Small intestine (tissue), 7 donors: ENCODE data around the gene PAK6. TPM values are rescaled to one million over a fixed set of nuclear protein-coding genes. Genes with fewer than 3 reads are reported as not detected.

ENCODE experiments used
- DNase-seq, 2 donors: peaks; one replicate each; pipeline versions ENCODE4 v3.0.0 to v3.0.0-alpha.2; 2013
- FAIRE-seq: peaks from 2 replicates; lab custom pipeline; 2012; peaks lifted over from hg19 to GRCh38; lab: Jason Lieb, UNC
- H3K27ac ChIP-seq, 3 donors: one replicate each; pipeline ENCODE4 v1.5.1; 2013; ENCODE audit warnings: low read length in 2 of 3, mild to moderate bottlenecking in 2 of 3, control low read depth in 1 of 3, inconsistent platforms in 1 of 3, low read depth in 1 of 3, moderate library complexity in 1 of 3
- H3K27me3 ChIP-seq, 3 donors: one replicate each; pipeline ENCODE4 v1.6.1; 2013; ENCODE audit warnings: low read length in 3 of 3, inconsistent platforms in 1 of 3; ENCODE audit not compliant: control insufficient read depth in 3 of 3, insufficient read depth in 3 of 3
- H3K36me3 ChIP-seq, 3 donors: one replicate each; pipeline ENCODE4 v1.6.1; 2013; ENCODE audit warnings: low read length in 3 of 3, inconsistent platforms in 1 of 3, low read depth in 1 of 3, mild to moderate bottlenecking in 1 of 3, moderate library complexity in 1 of 3; ENCODE audit not compliant: control insufficient read depth in 3 of 3, insufficient read depth in 2 of 3
- H3K4me1 ChIP-seq, 3 donors: one replicate each; pipeline ENCODE4 v1.6.1; 2013; ENCODE audit warnings: low read length in 2 of 3, inconsistent platforms in 1 of 3, low read depth in 1 of 3, mild to moderate bottlenecking in 1 of 3, moderate library complexity in 1 of 3; ENCODE audit not compliant: control insufficient read depth in 3 of 3, insufficient read depth in 2 of 3
- H3K4me3 ChIP-seq, 3 donors: one replicate each; pipeline ENCODE4 v1.5.1; 2013; ENCODE audit warnings: low read length in 3 of 3, control low read depth in 1 of 3, inconsistent platforms in 1 of 3, low read depth in 1 of 3, mild to moderate bottlenecking in 1 of 3, moderate library complexity in 1 of 3
- H3K9me3 ChIP-seq, 2 donors: one replicate each; pipeline ENCODE4 v1.6.1; 2013; ENCODE audit warnings: low read depth in 1 of 2, low read length in 1 of 2; ENCODE audit not compliant: control insufficient read depth in 2 of 2, insufficient read depth in 1 of 2
- WGBS, 3 donors: extraction: QIAGEN DNeasy Blood & Tissue Kit; methylation state at CpG; one replicate each; pipeline ENCODE4 v1.1.7; 2013; 5-methylcytosine and 5-hydroxymethylcytosine counted together
- polyA plus RNA-seq, 4 donors: library from polyadenylated mRNA; stranded (reverse) in 3 of 4; unstranded in 1 of 4; fragments of 200-250 nt in 3 of 4; fragments of 120-200 nt in 1 of 4; gene quantifications; one replicate each; pipeline versions ENCODE4 v1.2.1 to v1.2.3, GENCODE V29; 2013
- donor health status: healthy with polysubstance abuse.
- donor health status: control.
- donor health status: control.
- donor health status: Bipolar disorder and iron deficiency.
- donor health status: healthy.

PAK6 gene
- polyA plus RNA-seq, 4 donors, result 0.67 to 16.4 (median 2.9) TPM

DNA sequence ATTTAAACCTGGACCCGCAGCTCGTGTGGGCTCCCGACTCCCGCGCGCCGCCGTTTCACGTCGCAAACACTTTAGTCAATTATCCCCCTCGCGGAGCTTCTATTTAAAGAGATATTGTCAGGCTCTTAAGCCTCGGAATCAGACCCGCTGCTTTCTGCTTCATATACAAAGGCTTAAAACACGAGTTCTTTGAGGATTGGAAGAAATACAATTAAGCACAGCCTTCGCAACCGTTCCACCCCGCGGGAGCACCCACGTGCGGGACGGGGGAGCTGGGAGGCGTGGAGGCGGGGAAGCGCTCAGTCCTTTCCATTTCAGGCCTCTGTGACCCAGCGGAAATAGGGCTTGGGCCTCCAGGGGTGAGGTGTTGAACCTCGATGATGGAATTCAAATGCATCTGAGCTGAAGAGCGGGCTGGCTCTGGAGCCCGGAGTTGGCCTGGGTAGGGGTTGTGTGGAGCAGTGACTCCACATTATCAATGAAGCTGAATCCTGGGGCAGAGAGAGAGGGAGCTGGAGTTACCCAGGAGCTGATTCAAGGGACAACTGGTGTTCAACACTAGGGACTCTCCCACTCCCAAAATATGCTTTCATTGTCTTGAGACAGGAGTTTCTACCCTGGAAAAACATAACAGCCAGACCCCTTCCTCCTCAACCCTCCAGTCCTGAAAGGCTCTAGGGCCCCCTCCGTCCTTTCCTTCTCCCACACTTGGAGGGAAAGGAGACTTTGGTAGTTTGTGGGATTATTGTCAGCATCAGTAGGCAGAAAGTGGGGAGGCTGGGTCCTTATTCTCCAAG is 41.6 kb downstream of the PAK6 start:
- FAIRE-seq (no peak), DNase-seq (no peak)
- 19 to 48% (median 43%) methylated on average over 30 of the region's 30 CpGs for WGBS, 3 donors
- H3K9me3 ChIP-seq, result peaks cover 0 to 2% of the 10 kb centered on the region in 2 donors
- H3K27ac ChIP-seq, result no peak overlapping the region
- H3K27me3 ChIP-seq, result peaks cover 9 to 66% (median 32%) of the 10 kb centered on the region in 3 donors
- H3K4me1 ChIP-seq, result peaks cover 0 to 28% (median 0%) of the 10 kb centered on the region in 3 donors
- H3K4me3 ChIP-seq, result no peak overlapping the region
- H3K36me3 ChIP-seq, result peaks cover 0 to 19% (median 0%) of the 10 kb centered on the region in 3 donors

DNA sequence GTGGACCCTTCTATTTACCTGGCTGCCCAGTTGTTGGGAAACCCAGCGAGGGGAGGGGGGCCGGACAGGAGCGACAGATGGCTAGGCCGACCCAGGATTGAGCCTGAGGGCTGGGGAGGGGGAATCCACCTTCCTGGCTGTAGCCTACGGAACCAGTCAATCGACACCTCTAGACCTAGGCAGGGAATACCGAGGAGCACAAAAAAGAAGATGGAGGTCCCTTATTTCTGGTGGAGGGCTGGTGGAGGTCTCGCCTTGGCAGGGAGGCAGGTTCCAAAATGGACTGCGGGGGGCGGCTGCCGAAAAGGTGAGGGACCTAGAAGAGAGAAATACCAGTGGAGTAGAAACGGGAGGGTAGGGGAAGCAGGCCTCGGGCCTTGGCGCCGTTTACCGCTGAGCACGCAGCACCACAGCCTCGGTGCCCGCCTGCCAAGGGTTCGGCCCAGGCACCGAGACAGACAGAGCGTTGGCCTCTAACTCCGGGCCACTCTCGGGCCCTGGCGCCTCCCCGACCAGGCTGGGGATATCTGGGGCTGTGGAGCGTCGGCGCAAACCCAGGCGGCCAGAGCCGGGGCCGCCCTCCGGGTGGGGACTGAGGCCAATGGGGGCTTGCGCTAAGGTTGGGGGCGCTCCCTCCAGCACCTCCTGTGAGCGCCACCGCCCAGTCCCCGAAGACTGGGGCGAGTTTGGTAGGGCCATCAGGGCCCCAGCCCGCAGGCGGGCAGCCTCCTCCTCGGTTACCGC is 42.4 kb downstream of the PAK6 start:
- FAIRE-seq (no peak), DNase-seq (no peak)
- peaks cover 9 to 74% (median 32%) of the 10 kb centered on the region in 3 donors for H3K27me3 ChIP-seq
- WGBS, 3 donors, result 40 to 63% (median 46%) methylated on average over 35 to 43 of the region's 43 CpGs
- H3K9me3 ChIP-seq, result peaks cover 0 to 2% of the 10 kb centered on the region in 2 donors
- no peak overlapping the region for H3K27ac ChIP-seq
- H3K36me3 ChIP-seq, result peaks cover 0 to 14% (median 0%) of the 10 kb centered on the region in 3 donors
- peak overlapping the region in 1 of 3 donors; percentile 48 for H3K4me3 ChIP-seq
- peaks cover 0 to 28% (median 0%) of the 10 kb centered on the region in 3 donors for H3K4me1 ChIP-seq

DNA sequence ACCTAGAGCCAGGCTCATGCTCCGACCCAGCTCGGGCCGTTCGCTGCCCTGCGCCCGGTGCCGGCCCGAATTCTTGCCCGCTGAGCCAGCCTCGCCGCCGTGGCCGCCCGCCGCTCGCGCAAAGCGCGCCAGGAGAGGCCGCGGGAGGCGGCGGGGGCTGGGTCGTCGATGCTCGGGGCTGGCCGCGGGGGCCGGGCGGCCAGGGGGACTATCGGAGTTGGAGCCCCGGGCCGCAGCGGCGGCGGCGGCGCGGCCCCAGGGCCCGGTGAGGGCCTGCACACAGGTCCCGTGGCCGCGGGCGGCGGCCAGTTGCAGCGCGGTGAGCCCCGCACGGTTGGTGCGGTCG is 42.9 kb downstream of the PAK6 start:
- no peak overlapping the region for H3K27ac ChIP-seq
- peaks cover 0 to 28% (median 0%) of the 10 kb centered on the region in 3 donors for H3K4me1 ChIP-seq
- FAIRE-seq (no peak), DNase-seq (no peak)
- H3K36me3 ChIP-seq, result peaks cover 0 to 10% (median 0%) of the 10 kb centered on the region in 3 donors
- H3K4me3 ChIP-seq, result peak overlapping the region in 1 of 3 donors; percentile 48
- H3K9me3 ChIP-seq, result peaks cover 0 to 2% of the 10 kb centered on the region in 2 donors
- peaks cover 9 to 79% (median 32%) of the 10 kb centered on the region in 3 donors for H3K27me3 ChIP-seq
- 4 to 9% (median 5%) methylated on average over 30 to 51 of the region's 51 CpGs for WGBS, 3 donors

DNA sequence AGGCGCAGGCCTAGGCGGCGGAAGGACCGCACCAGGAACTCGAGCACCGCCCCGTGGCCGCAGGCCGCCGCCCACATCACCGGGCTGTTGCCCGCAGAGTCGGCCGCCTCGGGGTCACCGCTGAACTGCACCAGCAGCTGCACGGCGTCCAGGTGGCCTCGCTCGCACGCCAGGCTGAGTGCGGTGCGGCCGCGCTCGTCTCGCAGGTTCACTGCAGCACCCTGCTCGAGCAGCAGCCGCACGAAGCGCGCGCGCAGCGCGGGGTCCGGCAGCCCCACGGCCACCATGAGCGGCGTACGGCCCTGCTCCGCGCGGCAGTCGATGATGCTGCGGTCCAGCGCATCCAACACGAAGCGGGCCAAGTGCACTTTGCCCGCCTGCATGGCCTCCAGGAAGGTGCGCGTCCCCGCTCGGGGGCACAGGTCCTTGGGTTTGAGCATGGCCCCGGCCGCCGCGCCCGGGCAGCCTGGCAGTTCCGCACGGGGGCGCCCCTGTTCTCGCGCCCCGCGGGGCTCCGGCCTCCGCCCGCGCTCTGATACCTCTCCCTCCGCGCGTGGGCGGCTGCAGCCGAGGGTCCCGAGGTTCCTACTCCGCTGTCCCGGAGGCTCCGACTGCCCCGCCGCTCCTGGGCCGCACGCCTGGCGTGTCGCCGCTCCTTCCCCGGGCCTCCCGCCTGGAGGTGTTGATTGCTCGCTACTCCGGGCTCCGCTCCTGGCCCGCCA is 43.4 kb downstream of the PAK6 start:
- DNase-seq (peak; percentile 69 to 76), FAIRE-seq (no peak)
- H3K4me1 ChIP-seq, result peaks cover 0 to 28% (median 0%) of the 10 kb centered on the region in 3 donors
- H3K9me3 ChIP-seq, result peaks cover 0 to 2% of the 10 kb centered on the region in 2 donors
- H3K27me3 ChIP-seq, result peaks cover 9 to 81% (median 32%) of the 10 kb centered on the region in 3 donors
- no peak overlapping the region for H3K27ac ChIP-seq
- peaks cover 0 to 7% (median 0%) of the 10 kb centered on the region in 3 donors for H3K36me3 ChIP-seq
- WGBS, 3 donors, result 0 to 1% (median 1%) methylated on average over 61 to 92 of the region's 92 CpGs
- peak overlapping the region in 2 of 3 donors; percentile 18 to 48 for H3K4me3 ChIP-seq

DNA sequence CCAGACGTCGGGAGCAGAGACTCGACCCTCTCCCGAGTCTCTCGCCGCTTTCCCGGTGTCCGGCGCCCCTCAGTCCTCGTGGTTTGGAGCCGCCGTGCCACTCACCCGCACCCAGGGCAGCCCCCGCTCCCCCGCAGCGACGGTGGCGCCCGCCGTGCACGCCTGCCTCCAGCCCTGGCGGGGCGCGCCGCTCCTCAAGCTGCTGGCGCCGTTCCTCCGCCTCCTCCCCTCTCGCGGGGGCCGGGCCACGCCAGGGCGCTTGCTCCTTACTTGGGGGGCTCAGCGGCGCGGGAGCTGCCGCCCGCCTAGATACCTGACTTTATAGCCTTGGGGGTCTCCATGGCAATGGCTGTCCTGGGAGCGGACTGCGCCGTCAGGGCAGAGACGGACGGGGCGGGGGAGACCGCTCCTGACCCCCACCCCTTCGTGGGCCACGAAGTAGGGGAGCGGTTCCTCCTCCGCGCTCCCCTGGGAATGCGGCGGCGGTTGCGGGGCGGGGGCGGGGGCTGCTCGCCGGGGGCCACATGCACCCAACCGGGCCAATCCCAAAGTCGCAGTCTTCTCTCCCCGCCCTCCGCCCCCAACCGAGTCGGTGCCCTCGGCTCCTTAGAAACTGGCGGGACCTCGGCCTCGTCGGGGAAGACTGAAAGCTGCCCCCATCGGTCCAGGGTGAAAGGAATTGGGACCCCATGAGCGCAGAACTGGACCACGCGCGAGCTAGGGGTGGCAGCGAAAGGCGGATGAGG is 44.2 kb downstream of the PAK6 start, which contains the start of gene ANKRD63:
ANKRD63 (minus strand) TSS at position 196 of the 746 bp plus-strand sequence. CDS start 478 bp downstream, outside the sequence.
- Histone ChIP-seq H3K9me3 (peaks cover 0 to 2% of the 10 kb centered on the region in 2 donors), H3K4me1 (peaks cover 0 to 28% (median 0%) of the 10 kb centered on the region in 3 donors), H3K4me3 (peak within 1 kb of the TSS in 2 of 3 donors; percentile 18 to 48), H3K36me3 (peaks cover 0 to 4% (median 0%) of the 10 kb centered on the region in 3 donors), H3K27me3 (peaks cover 9 to 81% (median 28%) of the 10 kb centered on the region in 3 donors), H3K27ac (no peak within 1 kb of the TSS)
- whole genome bisulfite sequencing, 3 donors, result 2 to 4% (median 3%) methylated on average over 63 to 76 of the region's 76 CpGs
- DNase-seq, result no peak
- FAIRE-seq, result no peak

DNA sequence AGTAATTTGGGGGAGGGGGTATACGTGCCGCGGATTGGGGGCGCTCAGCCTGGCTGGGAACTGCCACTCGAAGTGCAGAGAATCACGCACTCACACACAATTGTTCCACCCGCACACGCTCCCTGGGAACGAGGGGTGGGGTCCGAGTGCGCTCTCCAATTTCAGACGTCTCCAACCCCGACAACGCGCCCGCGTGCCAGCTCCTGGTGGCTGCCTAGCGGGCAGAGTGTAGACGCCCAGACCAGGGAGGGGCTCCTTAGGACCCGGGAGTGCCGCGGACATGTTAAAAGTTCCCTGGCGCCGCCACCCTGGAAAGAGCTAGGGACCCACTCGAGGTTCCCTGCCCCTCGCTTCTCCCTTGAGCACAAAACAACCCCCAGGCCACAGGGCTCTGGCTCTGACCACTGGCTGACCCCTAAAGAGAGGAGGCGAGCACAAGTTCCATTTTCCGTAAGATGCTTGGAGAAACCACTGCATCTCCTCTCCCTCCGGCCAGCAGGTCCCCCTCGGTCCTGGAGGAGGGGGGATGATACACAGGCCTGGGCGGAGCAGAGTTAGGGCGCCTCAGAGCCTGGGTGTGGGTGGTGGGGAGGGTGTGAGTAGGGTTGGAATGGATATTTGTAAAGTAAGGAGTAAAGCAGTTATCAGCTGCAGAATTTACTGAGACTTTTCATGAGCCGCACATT is 44.9 kb downstream of the PAK6 start:
- Histone ChIP-seq H3K9me3 (peaks cover 0 to 2% of the 10 kb centered on the region in 2 donors), H3K27me3 (peaks cover 9 to 79% (median 26%) of the 10 kb centered on the region in 3 donors), H3K36me3 (peaks cover 0 to 4% (median 0%) of the 10 kb centered on the region in 3 donors), H3K4me1 (peaks cover 0 to 28% (median 0%) of the 10 kb centered on the region in 3 donors), H3K27ac (no peak overlapping the region), H3K4me3 (no peak overlapping the region)
- FAIRE-seq (no peak), DNase-seq (no peak)
- WGBS, 3 donors, result 22 to 29% (median 27%) methylated on average over 33 of the region's 33 CpGs

DNA sequence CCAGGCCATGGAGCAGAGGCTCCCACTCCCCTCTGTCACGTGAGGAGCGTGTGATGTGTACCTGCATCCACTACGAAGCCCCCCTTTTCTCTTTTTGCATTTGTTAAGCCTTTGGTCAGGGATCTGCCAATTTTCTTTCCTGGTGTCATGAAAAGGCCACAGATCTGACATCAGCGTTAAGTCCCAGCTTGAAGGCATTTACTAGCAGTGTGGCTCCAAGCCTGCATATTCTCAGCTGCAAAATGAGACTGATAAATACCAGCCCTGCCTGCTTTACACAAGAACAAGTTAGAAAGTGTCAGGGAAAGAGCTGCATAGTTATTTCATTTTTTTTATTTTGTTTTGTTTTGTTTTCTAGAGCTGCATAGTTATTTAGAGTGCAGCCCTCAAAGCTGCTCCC is 46.3 kb downstream of the PAK6 start:
- peaks cover 0 to 2% of the 10 kb centered on the region in 2 donors for H3K9me3 ChIP-seq
- FAIRE-seq (no peak), DNase-seq (no peak)
- H3K4me3 ChIP-seq, result no peak overlapping the region
- no peak overlapping the region for H3K27ac ChIP-seq
- H3K27me3 ChIP-seq, result peaks cover 9 to 72% (median 23%) of the 10 kb centered on the region in 3 donors
- WGBS, 3 donors, result 82 to 93% (median 85%) methylated on average over 4 of the region's 4 CpGs
- peaks cover 0 to 15% (median 0%) of the 10 kb centered on the region in 3 donors for H3K4me1 ChIP-seq
- H3K36me3 ChIP-seq, result peaks cover 0 to 6% (median 3%) of the 10 kb centered on the region in 3 donors
